ACC112 (cell line): ENCODE data around the gene AKAP13.
A peak's percentile ranks its signal among the peaks of the same experiment; 100 is the strongest.

Experiments used
- H2AFZ ChIP-seq: fragments of 200-600 bp; sonication (generic); one replicate; pipeline ENCODE4 v1.6.0; 2017; ENCODE audit warnings: antibody characterized with exemption, low read length; ENCODE audit not compliant: unreplicated experiment
- H3K27ac ChIP-seq: fragments of 200-600 bp; sonication (generic); 2 replicates; pipeline ENCODE4 v1.5.1; 2014; ENCODE audit warnings: low read depth, mild to moderate bottlenecking, antibody characterized with exemption, low read length, moderate library complexity
- H3K27me3 ChIP-seq: fragments of 200-600 bp; sonication (generic); 2 replicates; pipeline ENCODE4 v1.6.1; 2014; ENCODE audit warnings: mild to moderate bottlenecking, antibody characterized with exemption, low read length, moderate library complexity, mixed read lengths; ENCODE audit not compliant: insufficient read depth
- H3K36me3 ChIP-seq: fragments of 200-600 bp; sonication (generic); 2 replicates; pipeline ENCODE4 v1.6.1; 2016; ENCODE audit warnings: mild to moderate bottlenecking, antibody characterized with exemption, low read length, moderate library complexity, mixed read lengths; ENCODE audit not compliant: insufficient read depth
- H3K4me1 ChIP-seq: fragments of 200-600 bp; sonication (generic); one replicate; pipeline ENCODE4 v1.6.1; 2016; ENCODE audit warnings: low read length, mixed read lengths; ENCODE audit not compliant: insufficient read depth, unreplicated experiment, control insufficient read depth
- H3K4me3 ChIP-seq: fragments of 200-600 bp; sonication (generic); 2 replicates; pipeline ENCODE4 v1.5.1; 2014; ENCODE audit warnings: mild to moderate bottlenecking, low read depth, low read length
- H3K79me2 ChIP-seq: fragments of 200-600 bp; sonication (generic); one replicate; pipeline ENCODE4 v1.6.0; 2016; ENCODE audit warnings: low read length; ENCODE audit not compliant: control insufficient read depth, unreplicated experiment, insufficient read depth

AKAP13 gene

DNA sequence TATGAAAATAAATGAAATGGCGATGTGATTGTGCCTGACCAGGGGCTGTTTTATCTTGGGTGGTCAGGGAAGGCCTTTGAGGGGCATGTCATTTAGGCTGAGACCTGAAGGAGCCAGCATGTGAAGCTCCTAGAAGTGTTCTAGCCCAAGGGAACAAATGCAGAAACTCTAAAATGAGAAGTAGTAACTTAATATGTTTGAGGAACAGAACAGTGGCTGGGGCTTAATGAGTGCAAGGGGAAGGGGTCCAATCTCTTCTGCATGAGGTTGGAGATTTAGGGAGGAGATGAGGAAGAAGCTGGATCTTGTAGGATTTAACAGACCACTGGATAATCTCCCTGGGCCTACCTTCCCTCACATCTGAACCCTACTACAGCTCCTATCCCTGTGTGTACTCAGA is 110.5 kb downstream of the AKAP13 start:
- Histone ChIP-seq H3K79me2 (peaks cover 32% of the 10 kb centered on the region), H3K27me3 (no peaks in the 10 kb centered on the region), H3K27ac (no peak overlapping the region), H3K4me1 (peaks cover 19% of the 10 kb centered on the region), H2AFZ (no peak overlapping the region), H3K4me3 (no peak overlapping the region), H3K36me3 (no peaks in the 10 kb centered on the region)

GRCh38 chr15:85491691-85492090 is 111.3 kb downstream of the AKAP13 start:
- Histone ChIP-seq H3K4me3 (no peak overlapping the region), H3K36me3 (no peaks in the 10 kb centered on the region), H3K27ac (no peak overlapping the region), H3K4me1 (peaks cover 19% of the 10 kb centered on the region), H3K79me2 (peaks cover 40% of the 10 kb centered on the region), H3K27me3 (no peaks in the 10 kb centered on the region), H2AFZ (no peak overlapping the region)

DNA sequence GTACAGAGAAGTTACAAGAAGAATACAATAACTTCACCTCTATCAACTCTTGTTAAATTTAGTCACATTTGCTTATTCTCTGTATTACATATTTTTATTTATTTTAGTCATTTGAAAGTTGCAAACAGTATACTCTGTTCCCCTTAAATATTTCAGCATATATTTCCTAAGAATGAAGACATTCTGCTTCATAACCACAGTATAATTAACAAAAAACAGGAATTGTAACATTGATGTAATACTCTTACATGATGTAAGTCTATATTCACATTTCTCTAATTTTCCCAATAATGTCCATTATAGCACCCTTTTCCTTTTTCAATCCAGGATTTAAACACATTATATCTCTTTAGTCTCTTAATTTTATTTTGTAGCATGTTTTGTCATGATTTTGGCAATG is 112.0 kb downstream of the AKAP13 start:
- Histone ChIP-seq H3K4me1 (peaks cover 19% of the 10 kb centered on the region), H3K36me3 (no peaks in the 10 kb centered on the region), H2AFZ (no peak overlapping the region), H3K79me2 (peaks cover 37% of the 10 kb centered on the region), H3K4me3 (no peak overlapping the region), H3K27me3 (no peaks in the 10 kb centered on the region), H3K27ac (no peak overlapping the region)

GRCh38 chr15:85493260-85493659 is 112.9 kb downstream of the AKAP13 start:
- no peaks in the 10 kb centered on the region for H3K27me3 ChIP-seq
- no peaks in the 10 kb centered on the region for H3K36me3 ChIP-seq
- peaks cover 35% of the 10 kb centered on the region for H3K79me2 ChIP-seq
- H3K4me3 ChIP-seq, result no peak overlapping the region
- no peak overlapping the region for H2AFZ ChIP-seq
- peak overlapping the region; percentile 93 for H3K27ac ChIP-seq
- peaks cover 19% of the 10 kb centered on the region for H3K4me1 ChIP-seq

DNA sequence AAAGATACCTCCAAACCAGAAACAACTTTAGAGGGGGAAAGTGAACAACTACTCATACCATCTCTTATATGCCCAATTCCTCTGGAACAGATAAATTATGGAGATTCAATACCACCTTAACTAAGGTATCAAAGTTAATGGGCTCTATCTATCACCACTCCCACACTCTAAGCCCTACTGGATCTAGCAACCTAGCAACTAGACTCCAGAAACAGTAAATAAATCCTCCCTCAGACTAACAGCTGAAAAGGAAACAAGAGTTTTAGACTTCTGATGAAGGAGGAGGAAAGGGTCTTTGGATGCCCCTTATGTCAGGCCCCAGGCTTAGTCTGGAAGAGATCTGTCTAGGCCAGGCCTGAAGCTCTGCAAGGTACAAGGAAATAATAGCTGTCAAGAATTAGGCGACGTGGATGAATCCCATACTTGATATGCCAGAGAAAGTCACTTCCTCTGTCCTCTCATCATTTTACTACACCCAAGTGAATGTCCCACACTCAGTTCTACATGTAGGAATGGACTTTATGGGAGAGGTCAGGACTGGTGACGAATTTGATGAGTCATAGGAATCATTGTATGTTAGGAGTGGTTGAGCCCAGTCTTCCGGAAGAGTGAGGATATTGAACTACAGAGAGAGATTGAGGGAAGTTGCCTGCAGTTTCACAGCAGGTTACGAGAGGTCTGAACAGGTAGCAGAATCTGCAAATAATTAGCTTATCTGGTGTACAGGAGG is 113.8 kb downstream of the AKAP13 start:
- H2AFZ ChIP-seq, result no peak overlapping the region
- peaks cover 19% of the 10 kb centered on the region for H3K4me1 ChIP-seq
- 0 out of 2 replicates have a peak overlapping the region, but pooled peaks have one; percentile 15 for H3K4me3 ChIP-seq
- H3K36me3 ChIP-seq, result no peaks in the 10 kb centered on the region
- H3K27ac ChIP-seq, result peak overlapping the region; percentile 93
- H3K27me3 ChIP-seq, result no peaks in the 10 kb centered on the region
- peaks cover 43% of the 10 kb centered on the region for H3K79me2 ChIP-seq

- H3K4me3 ChIP-seq, result no peak overlapping the region
- H3K27ac ChIP-seq, result peak overlapping the region; percentile 93; the same call in 1 of the 2 replicates
- no peaks in the 10 kb centered on the region for H3K36me3 ChIP-seq
- no peak overlapping the region for H2AFZ ChIP-seq
- no peaks in the 10 kb centered on the region for H3K27me3 ChIP-seq
- peaks cover 50% of the 10 kb centered on the region for H3K79me2 ChIP-seq
- peaks cover 19% of the 10 kb centered on the region for H3K4me1 ChIP-seq
These were observed 114.7 kb downstream of the AKAP13 start for GRCh38 chr15:85495096-85495495.

DNA sequence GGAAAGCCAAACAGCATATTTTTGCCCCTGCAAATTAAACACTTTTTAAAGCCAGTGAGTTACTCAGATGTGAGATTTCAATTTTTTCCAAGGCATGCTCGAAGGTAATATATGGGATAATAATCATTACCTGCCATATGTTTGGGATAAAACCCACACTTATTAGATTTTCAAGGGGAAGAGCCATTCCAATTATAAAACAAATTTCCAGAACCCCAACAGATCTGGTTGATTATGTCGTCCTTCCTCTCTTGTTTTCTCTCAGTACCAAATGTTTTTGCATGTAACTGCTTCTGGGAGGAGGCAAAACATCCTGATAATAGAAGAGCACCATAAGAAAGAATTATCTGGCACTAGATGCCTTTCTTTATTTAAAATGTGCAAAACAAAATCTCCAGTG is 115.1 kb downstream of the AKAP13 start:
- no peak overlapping the region for H2AFZ ChIP-seq
- H3K27me3 ChIP-seq, result no peaks in the 10 kb centered on the region
- H3K4me3 ChIP-seq, result no peak overlapping the region
- no peak overlapping the region for H3K27ac ChIP-seq
- H3K4me1 ChIP-seq, result peaks cover 19% of the 10 kb centered on the region
- no peaks in the 10 kb centered on the region for H3K36me3 ChIP-seq
- H3K79me2 ChIP-seq, result peaks cover 50% of the 10 kb centered on the region

- Histone ChIP-seq H3K79me2 (peaks cover 55% of the 10 kb centered on the region), H3K4me1 (peaks cover 19% of the 10 kb centered on the region), H3K4me3 (no peak overlapping the region), H3K36me3 (no peaks in the 10 kb centered on the region), H2AFZ (no peak overlapping the region), H3K27ac (no peak overlapping the region), H3K27me3 (no peaks in the 10 kb centered on the region)
These were observed 115.7 kb downstream of the AKAP13 start for GRCh38 chr15:85496151-85496550.

GRCh38 chr15:85496551-85497171 is 116.3 kb downstream of the AKAP13 start:
- no peak overlapping the region for H3K27ac ChIP-seq
- H2AFZ ChIP-seq, result no peak overlapping the region
- peaks cover 19% of the 10 kb centered on the region for H3K4me1 ChIP-seq
- no peaks in the 10 kb centered on the region for H3K27me3 ChIP-seq
- no peak overlapping the region for H3K4me3 ChIP-seq
- H3K36me3 ChIP-seq, result no peaks in the 10 kb centered on the region
- H3K79me2 ChIP-seq, result peaks cover 56% of the 10 kb centered on the region

- no peaks in the 10 kb centered on the region for H3K27me3 ChIP-seq
- peaks cover 55% of the 10 kb centered on the region for H3K79me2 ChIP-seq
- H3K4me3 ChIP-seq, result no peak overlapping the region
- H3K4me1 ChIP-seq, result peaks cover 19% of the 10 kb centered on the region
- no peak overlapping the region for H2AFZ ChIP-seq
- no peak overlapping the region for H3K27ac ChIP-seq
- no peaks in the 10 kb centered on the region for H3K36me3 ChIP-seq
These were observed 116.8 kb downstream of the AKAP13 start for GRCh38 chr15:85497172-85497569.

DNA sequence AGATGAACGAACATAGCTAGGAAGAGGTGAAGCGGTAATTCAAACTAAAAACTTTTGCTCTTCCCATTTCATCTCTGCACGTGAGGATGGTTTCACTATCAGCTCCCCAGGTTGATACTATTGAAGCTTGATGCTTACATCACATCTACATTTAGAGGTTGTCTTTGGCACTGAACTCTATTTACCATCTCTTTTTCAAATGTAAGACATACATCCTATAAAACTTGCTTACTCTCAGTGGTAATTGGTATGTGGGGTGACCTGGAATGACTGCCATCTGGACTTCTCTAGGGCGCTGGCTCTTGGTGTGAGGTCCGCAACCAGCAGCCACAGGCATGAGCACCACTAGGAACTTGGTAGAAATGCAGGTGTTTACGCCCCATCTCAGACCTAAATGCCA is 118.1 kb downstream of the AKAP13 start:
- H3K27me3 ChIP-seq, result no peaks in the 10 kb centered on the region
- H3K4me3 ChIP-seq, result no peak overlapping the region
- peaks cover 61% of the 10 kb centered on the region for H3K79me2 ChIP-seq
- peaks cover 16% of the 10 kb centered on the region for H3K4me1 ChIP-seq
- no peak overlapping the region for H2AFZ ChIP-seq
- no peak overlapping the region for H3K27ac ChIP-seq
- H3K36me3 ChIP-seq, result no peaks in the 10 kb centered on the region
